Stimulated activated CD4-positive, alpha-beta T cell treated with anti-CD3 and anti-CD28 coated beads, Interleukin-2, amount 100 ng/mL, for 24 hours (primary cell): ENCODE results near the gene TLCD5.

ENCODE experiments used
- DNase-seq, 2 donors: peaks; one replicate each; pipeline ENCODE4 v3.0.0-alpha.2; 2020

The TLCD5 gene

GRCh38 chr11:120338107-120338933 lies 13.2 kb downstream of the TLCD5 start:
- DNase-seq, result no peak

GRCh38 chr11:120339394-120339890 lies 14.3 kb downstream of the TLCD5 start:
- no peak for DNase-seq

GRCh38 chr11:120340529-120340928 lies 15.4 kb downstream of the TLCD5 start:
- DNase-seq, result no peak

GRCh38 chr11:120342226-120342625 lies 17.1 kb downstream of the TLCD5 start:
- no peak for DNase-seq

- DNase-seq, result no peak
Measured at GRCh38 chr11:120342678-120343077, 17.6 kb downstream of the TLCD5 start.

- no peak for DNase-seq
Measured at GRCh38 chr11:120343429-120343828, 18.3 kb downstream of the TLCD5 start.

- DNase-seq, result peak; percentile 18 to 34
Measured at GRCh38 chr11:120344302-120345004, 19.4 kb downstream of the TLCD5 start.

GRCh38 chr11:120346233-120346632 lies 21.1 kb downstream of the TLCD5 start:
- DNase-seq, result no peak

GRCh38 chr11:120350637-120351036 lies 25.5 kb downstream of the TLCD5 start:
- no peak for DNase-seq

GRCh38 chr11:120352405-120352804 lies 27.3 kb downstream of the TLCD5 start:
- no peak for DNase-seq

- DNase-seq, result no peak
Measured at GRCh38 chr11:120354068-120354467, 29.0 kb downstream of the TLCD5 start.

GRCh38 chr11:120354779-120355178 lies 29.7 kb downstream of the TLCD5 start:
- no peak for DNase-seq

GRCh38 chr11:120357620-120358019 lies 32.5 kb downstream of the TLCD5 start:
- no peak for DNase-seq

- DNase-seq, result no peak
Measured at GRCh38 chr11:120358729-120359128, 33.6 kb downstream of the TLCD5 start.

- no peak for DNase-seq
Measured at GRCh38 chr11:120363436-120363835, 38.3 kb downstream of the TLCD5 start.

GRCh38 chr11:120365512-120365911 lies 40.4 kb downstream of the TLCD5 start:
- no peak for DNase-seq

GRCh38 chr11:120372296-120372695 lies 47.2 kb downstream of the TLCD5 start:
- DNase-seq, result no peak

GRCh38 chr11:120375076-120375475 lies 50.0 kb downstream of the TLCD5 start:
- no peak for DNase-seq

GRCh38 chr11:120376547-120377182 lies 51.6 kb downstream of the TLCD5 start:
- no peak for DNase-seq

- no peak for DNase-seq
Measured at GRCh38 chr11:120378474-120378873, 53.4 kb downstream of the TLCD5 start.

GRCh38 chr11:120381401-120381800 lies 56.3 kb downstream of the TLCD5 start:
- no peak for DNase-seq
